Measurements from ENCODE around the gene FBXL15.
"Not testable (repeated sequence)": the region's sequence is repeated elsewhere in the genome, so short reads cannot be mapped to it uniquely, and the experiment has no call there.

FBXL15 gene

GRCh38 chr10:102431452-102432124 lies 11.0 kb downstream of the FBXL15 start:
- DNase-seq = no peak

DNA sequence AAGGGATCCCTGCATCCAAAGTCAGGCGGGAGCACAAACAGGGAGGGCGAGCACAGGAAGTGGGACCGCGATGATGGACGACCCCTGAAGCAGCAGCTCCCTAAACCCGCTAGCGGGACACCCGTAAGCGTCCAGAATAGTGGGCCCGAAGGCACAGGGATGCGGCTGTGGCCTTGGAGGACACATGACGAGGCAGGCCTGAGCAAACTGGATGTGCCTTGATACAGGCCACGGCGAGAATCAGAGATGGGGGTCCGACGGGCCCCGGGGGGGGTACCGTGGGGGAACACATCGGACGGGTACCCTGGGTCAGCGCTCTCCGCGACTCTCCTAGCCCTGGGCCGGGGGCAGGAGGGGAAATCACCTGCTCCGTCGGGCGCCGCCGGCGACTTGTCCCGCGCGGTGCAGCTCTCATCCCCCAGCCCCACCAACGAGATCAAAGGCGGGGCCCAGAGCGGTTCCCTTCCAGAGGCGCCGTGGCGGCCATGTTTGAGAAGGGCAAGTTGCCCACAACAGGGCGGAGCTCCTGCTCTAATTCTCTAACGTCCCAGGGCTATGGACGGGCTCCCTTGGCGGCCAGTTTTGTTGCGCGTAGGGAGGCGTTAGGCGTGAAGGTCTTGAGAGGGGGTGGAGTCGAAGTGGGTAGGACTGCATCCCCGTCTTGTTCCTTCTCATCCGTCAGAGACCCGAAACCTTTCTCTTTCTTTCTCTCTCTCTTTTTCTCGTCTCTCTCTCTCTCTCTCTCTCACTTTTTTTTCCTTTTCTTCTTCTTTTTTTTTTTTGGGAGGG lies 11.7 kb downstream of the FBXL15 start, which contains the start of gene CUEDC2:
Gene CUEDC2, minus strand, starts transcription at position 413 of the 789 bp plus-strand sequence. CDS start 7,386 bp downstream, outside the sequence.
- DNase-seq = peak; percentile 84 to 96 (median 89)

GRCh38 chr10:102433619-102434046 lies 13.0 kb downstream of the FBXL15 start:
- no peak for DNase-seq

DNA sequence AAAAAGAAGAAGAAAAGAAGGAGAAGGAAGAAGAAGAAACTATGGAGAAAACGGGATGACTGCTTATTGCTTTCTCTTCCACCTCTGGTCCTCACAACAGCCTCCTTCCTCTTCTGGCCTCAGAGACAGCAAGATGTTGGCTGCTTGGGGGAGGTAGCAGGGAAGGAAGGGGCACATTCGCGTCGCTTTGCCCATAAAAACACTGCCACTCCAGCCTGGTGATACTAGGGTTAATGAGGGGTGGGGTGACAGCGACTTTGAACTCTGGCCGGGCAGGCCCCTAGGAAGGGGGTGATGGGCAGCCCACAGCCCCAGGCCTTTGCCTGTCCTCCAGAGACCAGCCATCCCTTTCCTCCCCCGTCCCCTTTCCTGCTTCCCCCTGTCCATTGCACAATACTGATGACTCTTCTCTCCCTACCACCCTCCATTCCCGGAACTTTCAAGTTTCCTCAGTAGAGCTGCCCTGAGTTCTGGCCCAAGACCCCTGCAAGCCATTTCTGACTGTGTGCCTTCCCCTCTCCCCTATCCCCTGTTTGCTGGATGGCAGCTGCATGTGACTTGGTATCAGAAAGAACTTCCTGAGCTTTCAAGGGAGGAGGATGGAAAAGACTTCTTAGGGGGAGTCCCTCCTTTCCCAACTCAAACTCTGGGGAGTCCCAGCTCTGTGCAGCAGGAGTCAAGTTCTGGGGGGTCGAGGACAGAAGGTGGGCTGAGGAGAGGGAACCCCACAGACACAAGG lies 13.9 kb downstream of the FBXL15 start:
- DNase-seq = no peak

GRCh38 chr10:102435133-102435497 lies 14.5 kb downstream of the FBXL15 start:
- DNase-seq = no peak

DNA sequence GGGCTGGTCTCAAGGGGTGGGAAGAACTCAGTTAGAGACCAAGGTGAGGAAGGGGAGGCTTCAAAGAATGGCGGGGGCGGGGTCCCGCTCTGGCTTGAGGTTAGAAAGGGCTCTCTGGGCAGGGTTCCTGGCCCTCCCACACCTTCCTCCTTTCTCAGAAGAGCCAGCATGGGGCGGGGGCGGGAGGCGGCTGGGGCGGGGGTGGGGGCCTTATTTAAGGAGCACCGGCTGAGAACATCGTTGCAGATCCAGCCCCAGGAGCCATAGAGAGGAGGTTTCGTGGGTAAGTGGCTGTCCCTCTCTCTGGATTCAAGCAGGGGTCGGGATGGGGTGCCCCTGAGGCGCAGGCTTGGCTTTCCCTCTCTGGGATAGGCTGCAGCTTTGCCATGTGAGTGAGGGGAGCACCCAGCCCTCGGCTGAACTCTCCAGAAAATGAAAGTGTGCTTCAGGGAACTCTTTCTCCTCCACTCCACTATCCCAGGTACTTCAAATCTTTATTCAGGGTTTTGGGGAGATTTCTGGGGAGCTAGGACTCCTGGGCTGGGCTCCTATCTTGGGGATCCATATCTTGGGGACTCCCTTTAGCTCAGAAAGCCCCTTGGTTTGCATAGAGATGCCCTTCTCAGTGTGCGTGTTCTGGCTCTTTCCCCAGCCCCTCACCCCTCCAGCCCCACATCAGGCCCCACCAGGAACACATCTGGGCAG lies 15.0 kb downstream of the FBXL15 start:
- DNase-seq = peak in 2 of 5 donors; percentile 26 to 76

- no peak for DNase-seq
Observed at GRCh38 chr10:102436312-102436711, 15.7 kb downstream of the FBXL15 start.

DNA sequence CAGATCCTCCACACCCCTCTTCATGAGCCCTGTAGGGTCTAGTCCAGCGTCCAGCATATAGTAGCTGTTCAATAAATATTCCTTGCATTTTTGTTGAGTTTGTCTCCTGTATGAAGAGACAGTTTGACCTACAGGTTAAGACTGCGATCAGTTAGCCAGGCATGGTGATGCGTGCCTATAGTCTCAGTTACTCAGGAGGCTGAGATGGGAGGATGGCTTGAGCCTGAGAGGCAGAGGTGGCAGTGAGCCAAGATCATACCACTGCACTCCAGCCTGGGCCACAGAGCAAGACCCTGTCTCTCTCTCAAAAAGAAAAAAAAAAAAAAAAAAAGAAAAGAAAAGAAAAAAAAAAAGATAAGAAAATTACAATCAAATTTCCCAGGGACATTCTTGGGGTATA lies 16.9 kb downstream of the FBXL15 start:
- no peak for DNase-seq

DNA sequence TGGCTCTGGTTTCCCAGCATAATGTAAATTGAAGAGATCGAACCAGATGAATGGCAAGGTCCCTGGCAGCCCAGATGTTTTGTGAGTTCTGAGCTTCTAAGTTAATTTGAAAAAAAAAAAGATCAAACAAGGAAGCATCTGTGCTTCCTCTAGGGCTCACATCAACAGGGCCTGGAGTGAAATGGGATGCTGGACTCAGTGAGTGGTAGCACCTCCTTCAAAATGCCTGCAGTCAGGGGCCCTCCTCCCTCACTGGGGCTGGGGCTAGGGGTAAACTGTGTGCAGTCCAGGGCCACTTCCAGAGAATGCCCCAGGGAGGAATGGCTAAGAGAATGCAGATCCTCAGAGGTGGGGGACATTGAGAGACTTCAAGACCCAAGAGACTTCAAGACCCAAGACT lies 17.7 kb downstream of the FBXL15 start:
- DNase-seq = no peak

GRCh38 chr10:102444851-102445250 lies 24.2 kb downstream of the FBXL15 start:
- DNase-seq = no peak

- peak; percentile 71 to 89 (median 82) for DNase-seq
Observed at GRCh38 chr10:102449321-102450123, 28.9 kb downstream of the FBXL15 start.

- no peak for DNase-seq
Observed at GRCh38 chr10:102450124-102450373, 29.4 kb downstream of the FBXL15 start.

- DNase-seq = peak; percentile 79 to 94 (median 84)
Observed at GRCh38 chr10:102450374-102451104, 29.9 kb downstream of the FBXL15 start.

- no peak for DNase-seq
Observed at GRCh38 chr10:102451105-102451969, 30.7 kb downstream of the FBXL15 start, which contains the start of gene C10orf95. TSS of gene C10orf95 (minus strand) at chr10:102451543. CDS start at chr10:102451093, 450 bp downstream.

- peak in 1 of 5 donors; percentile 77 for DNase-seq
Observed at GRCh38 chr10:102452672-102453340, 32.2 kb downstream of the FBXL15 start.

DNA sequence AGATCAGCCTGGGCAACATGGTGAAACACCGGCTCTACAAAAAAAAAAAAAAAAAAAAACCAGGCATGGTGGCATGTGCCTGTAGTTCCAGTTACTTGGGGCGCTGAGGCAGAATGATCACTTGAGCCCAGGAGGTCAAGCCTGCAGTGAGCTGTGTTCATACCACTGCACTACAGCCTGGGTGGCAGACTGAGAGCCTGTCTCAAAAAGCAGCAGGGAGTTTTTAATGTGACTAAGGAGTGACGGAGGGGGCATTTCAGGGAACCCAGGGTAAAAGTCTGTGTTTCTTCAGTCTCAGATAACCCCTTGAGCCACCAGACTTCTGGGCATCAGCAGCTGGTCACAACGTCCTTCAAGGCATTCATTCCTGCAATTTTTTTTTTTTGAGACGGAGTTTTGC lies 32.9 kb downstream of the FBXL15 start:
- DNase-seq = no peak

DNA sequence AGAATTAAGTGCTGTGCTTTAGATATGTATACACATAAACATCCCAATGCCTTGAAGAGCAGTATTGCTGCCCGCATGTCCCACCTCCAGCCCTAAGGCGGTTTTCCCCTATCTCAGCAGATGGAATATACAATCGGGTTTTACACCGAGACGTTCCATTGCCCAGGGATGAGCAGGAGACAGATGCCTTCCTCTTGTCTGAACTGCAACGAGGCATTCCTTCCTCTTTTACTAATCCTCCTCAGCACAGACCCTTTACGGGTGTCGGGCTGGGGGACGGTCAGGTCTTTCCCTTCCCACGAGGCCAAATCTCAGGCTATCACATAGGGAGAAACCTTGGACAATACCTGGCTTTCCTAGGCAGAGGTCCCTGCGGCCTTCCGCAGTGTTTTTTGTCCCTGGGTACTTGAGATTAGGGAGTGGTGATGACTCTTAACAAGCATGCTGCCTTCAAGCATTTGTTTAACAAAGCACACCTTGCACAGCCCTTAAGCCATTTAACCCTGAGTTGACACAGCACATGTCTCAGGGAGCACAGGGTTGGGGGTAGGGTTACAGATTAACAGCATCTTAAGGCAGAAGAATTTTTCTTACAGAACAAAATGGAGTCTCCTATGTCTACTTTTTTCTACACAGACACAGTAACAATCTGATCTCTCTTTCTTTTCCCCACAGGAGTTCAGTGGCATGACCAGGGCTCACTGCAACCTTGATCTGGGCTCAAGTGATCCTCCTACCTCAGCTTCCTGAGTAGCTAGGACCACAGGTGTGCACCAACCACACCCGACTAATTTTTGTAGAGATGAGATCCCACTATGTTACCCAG lies 34.2 kb downstream of the FBXL15 start:
- DNase-seq = not testable (repeated sequence)

DNA sequence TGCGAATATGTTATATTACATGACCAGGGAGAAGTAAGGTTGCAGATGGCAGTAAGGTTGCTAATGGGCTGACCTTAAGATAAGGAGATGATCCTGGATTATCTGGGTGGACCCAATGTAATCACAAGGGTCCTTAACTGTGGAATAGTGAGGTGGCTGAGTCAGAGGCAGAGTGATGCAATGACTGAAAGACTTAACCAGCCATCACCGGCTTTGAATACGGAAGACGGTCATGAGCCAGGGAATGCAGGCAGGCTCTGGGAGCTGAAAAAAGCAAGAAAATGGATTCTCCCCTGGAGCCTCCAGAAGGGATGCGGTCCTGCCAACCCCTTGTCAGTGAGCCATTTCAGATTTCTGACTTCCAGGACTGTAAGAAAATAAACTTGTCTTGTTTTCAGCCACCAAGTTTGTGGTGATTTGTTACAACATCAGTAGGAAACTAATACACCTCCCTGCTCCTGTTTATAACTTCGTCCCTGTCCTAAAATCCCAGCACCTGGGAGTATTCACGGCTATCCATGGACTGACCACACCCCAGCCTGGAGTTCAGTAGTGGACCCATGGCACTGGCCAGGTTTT lies 35.3 kb downstream of the FBXL15 start:
- DNase-seq = no peak

Data from T-helper 1 cell (primary cell).